Thymus (tissue), 14 donors: Measurements from ENCODE around the gene TMEM147. TPM values are rescaled to one million over a fixed set of nuclear protein-coding genes. Genes with fewer than 3 reads are reported as not detected.

Experiments
- DNase-seq, 9 donors: peaks; one replicate each; pipeline ENCODE4 v3.0.0-alpha.2; 2013; ENCODE audit warnings: low spot score in 9 of 9, low read depth in 6 of 9, missing footprints in 1 of 9
- H3K27ac ChIP-seq, 2 donors: one replicate each; pipeline ENCODE4 v1.5.1; 2013; ENCODE audit warnings: control low read depth in 1 of 2, low read depth in 1 of 2, low read length in 1 of 2, mild to moderate bottlenecking in 1 of 2, moderate library complexity in 1 of 2
- H3K27me3 ChIP-seq, 2 donors: one replicate each; pipeline ENCODE4 v1.5.1; 2013; ENCODE audit warnings: low read length in 1 of 2; ENCODE audit not compliant: control insufficient read depth in 2 of 2, insufficient read depth in 1 of 2
- H3K36me3 ChIP-seq, 2 donors: one replicate each; pipeline ENCODE4 v1.5.1; 2013; ENCODE audit warnings: low read length in 1 of 2, mild to moderate bottlenecking in 1 of 2, moderate library complexity in 1 of 2; ENCODE audit not compliant: control insufficient read depth in 2 of 2, insufficient read depth in 2 of 2
- H3K4me1 ChIP-seq, 2 donors: one replicate each; pipeline ENCODE4 v1.5.1; 2013; ENCODE audit warnings: low read length in 2 of 2; ENCODE audit not compliant: control insufficient read depth in 2 of 2, insufficient read depth in 2 of 2
- H3K4me3 ChIP-seq, 2 donors: one replicate each; pipeline ENCODE4 v1.5.1; 2013; ENCODE audit warnings: low read length in 2 of 2, control low read depth in 1 of 2, mild to moderate bottlenecking in 1 of 2
- H3K9me3 ChIP-seq, 2 donors: one replicate each; pipeline ENCODE4 v1.5.1; 2013; ENCODE audit warnings: low read length in 1 of 2, mild to moderate bottlenecking in 1 of 2; ENCODE audit not compliant: control insufficient read depth in 2 of 2, insufficient read depth in 1 of 2
- WGBS: extraction: QIAGEN DNeasy Blood & Tissue Kit; methylation state at CpG from one replicate; pipeline ENCODE4 v1.1.7; 2013; 5-methylcytosine and 5-hydroxymethylcytosine counted together
- long read RNA-seq, 10 donors: transcript quantifications; one replicate each; lab custom pipeline, GENCODE V29; 2026
- polyA plus RNA-seq: library from polyadenylated mRNA; stranded (reverse); fragments of 200-250 nt; gene quantifications from one replicate; pipeline ENCODE4 v1.2.3, GENCODE V29; 2013
- total RNA-seq: library from RNA; stranded (reverse); fragments of 120-200 nt; gene quantifications from one replicate; pipeline ENCODE4 v1.2.4, GENCODE V29; 2013
- donor health status: healthy.

The TMEM147 gene
- total RNA-seq: 45.0 TPM
- 61.1 TPM for polyA plus RNA-seq
- long read RNA-seq, donor 1, partial matches to known transcripts: 0 of 3 reads
- long read RNA-seq, donor 1, other reads (novel, unspliced or antisense): 0 of 3 reads
- long read RNA-seq, donor 2, transcript TMEM147-201 (7 exons, 899 nt): major isoform, 34 of 67 reads
- long read RNA-seq, donor 2, partial matches to known transcripts: 27 of 67 reads
- long read RNA-seq, donor 2, other reads (novel, unspliced or antisense): 0 of 67 reads
- long read RNA-seq, donor 3, transcript TMEM147-207 (2 exons, 1,783 nt): minor isoform, 7 of 72 reads
- long read RNA-seq, donor 3, transcript TMEM147-201 (7 exons, 899 nt): major isoform, 34 of 72 reads
- long read RNA-seq, donor 3, partial matches to known transcripts: 26 of 72 reads
- long read RNA-seq, donor 3, other reads (novel, unspliced or antisense): 0 of 72 reads
- long read RNA-seq, donor 4, transcript TMEM147-201 (7 exons, 899 nt): major isoform, 15 of 25 reads
- long read RNA-seq, donor 4, partial matches to known transcripts: 8 of 25 reads
- long read RNA-seq, donor 4, other reads (novel, unspliced or antisense): 0 of 25 reads
- long read RNA-seq, donor 5, transcript TMEM147-201 (7 exons, 899 nt): major isoform, 52 of 90 reads
- long read RNA-seq, donor 5, partial matches to known transcripts: 28 of 90 reads
- long read RNA-seq, donor 5, other reads (novel, unspliced or antisense): 0 of 90 reads
- long read RNA-seq, donor 6, transcript TMEM147-201 (7 exons, 899 nt): major isoform, 25 of 46 reads
- long read RNA-seq, donor 6, partial matches to known transcripts: 11 of 46 reads
- long read RNA-seq, donor 6, other reads (novel, unspliced or antisense): 0 of 46 reads
- long read RNA-seq, donor 7, transcript TMEM147-201 (7 exons, 899 nt): major isoform, 24 of 34 reads
- long read RNA-seq, donor 7, partial matches to known transcripts: 5 of 34 reads
- long read RNA-seq, donor 7, other reads (novel, unspliced or antisense): 0 of 34 reads
- long read RNA-seq, donor 8, transcript TMEM147-201 (7 exons, 899 nt): major isoform, 12 of 23 reads
- long read RNA-seq, donor 8, partial matches to known transcripts: 8 of 23 reads
- long read RNA-seq, donor 8, other reads (novel, unspliced or antisense): 0 of 23 reads
- long read RNA-seq, donor 9, transcript TMEM147-201 (7 exons, 899 nt): major isoform, 15 of 24 reads
- long read RNA-seq, donor 9, partial matches to known transcripts: 5 of 24 reads
- long read RNA-seq, donor 9, other reads (novel, unspliced or antisense): 0 of 24 reads
- long read RNA-seq, donor 10, transcript TMEM147-201 (7 exons, 899 nt): major isoform, 26 of 45 reads
- long read RNA-seq, donor 10, partial matches to known transcripts: 11 of 45 reads
- long read RNA-seq, donor 10, other reads (novel, unspliced or antisense): 0 of 45 reads

DNA sequence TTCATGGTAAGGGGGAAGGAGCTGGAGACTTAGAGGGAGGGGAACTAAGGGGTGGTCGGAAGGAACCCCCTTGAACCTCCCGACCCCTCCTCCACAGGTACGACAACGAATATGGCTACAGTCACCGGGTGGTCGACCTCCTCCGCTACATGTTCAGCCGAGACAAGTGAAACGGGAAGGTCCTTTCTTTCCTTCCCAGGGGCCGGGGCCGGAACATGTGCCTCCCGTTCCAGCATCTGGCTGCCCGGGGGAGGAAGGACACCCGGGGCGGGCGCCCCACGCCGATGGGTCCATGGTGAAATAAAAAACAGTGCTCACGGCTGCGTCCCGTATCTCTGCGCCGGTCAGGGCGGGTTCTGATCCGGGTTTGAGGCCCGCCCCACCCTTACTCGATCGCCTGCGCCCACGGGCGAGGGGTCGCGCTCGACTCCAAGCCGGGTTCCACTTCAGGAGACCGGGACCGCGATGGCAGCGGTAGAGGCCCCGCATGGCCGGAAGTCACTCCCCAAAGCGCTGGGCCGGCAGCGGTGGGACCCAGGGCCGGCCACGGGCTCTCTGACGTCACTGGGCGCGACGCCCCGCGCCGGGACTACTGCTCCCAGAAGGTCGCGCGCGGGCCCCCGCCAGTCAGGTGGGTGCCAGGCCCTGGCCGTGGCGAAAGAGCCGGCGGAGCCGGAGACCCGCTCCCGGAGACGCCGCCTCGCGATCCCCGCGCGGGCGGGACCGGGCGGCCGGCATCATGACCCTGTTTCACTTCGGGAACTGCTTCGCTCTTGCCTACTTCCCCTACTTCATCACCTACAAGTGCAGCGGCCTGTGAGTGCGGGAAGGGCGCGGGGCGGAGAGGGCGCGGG is at the start of gene TMEM147:
Gene TMEM147 (plus strand): TSS at position 626 of the 854 bp plus-strand sequence. CDS start 114 bp downstream, at position 740.
- WGBS: under 1% methylated on average over 85 of the region's 85 CpGs
- Histone ChIP-seq H3K4me3 (peak within 1 kb of the TSS; percentile 65 to 92), H3K36me3 (peaks cover 0 to 4% of the 10 kb centered on the region in 2 donors), H3K4me1 (peaks cover 8 to 19% of the 10 kb centered on the region in 2 donors), H3K27ac (peak within 1 kb of the TSS; percentile 37 to 86), H3K27me3 (no peaks in the 10 kb centered on the region), H3K9me3 (no peaks in the 10 kb centered on the region)
- DNase-seq: peak in 8 of 9 donors; percentile 44 to 84 (median 62)

GRCh38 chr19:35497406-35497805 is 48.0 kb upstream of the TMEM147 start:
- DNase-seq: no peak
- 95% methylated on average over 14 of the region's 14 CpGs for WGBS

DNA sequence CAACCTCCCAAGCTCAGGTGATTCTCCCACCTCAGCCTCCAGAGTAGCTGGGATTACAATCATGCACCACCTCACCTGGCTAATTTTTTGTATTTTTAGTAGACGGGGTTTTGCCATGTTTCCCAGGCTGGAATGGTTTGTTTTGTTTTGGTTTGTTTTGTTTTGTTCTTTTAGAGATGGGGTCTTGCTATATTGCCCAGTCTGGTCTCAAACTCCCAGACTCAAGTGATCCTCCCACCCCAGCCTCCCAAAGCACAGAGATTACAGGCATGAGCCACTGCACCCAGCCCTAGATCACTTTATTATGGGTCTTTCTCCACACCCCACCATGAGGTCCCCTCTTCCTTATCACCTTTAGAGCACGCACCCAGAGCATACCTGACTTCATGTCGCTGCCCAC is 47.2 kb upstream of the TMEM147 start:
- WGBS: 95% methylated on average over 3 of the region's 3 CpGs
- peaks cover 0 to 13% of the 10 kb centered on the region in 2 donors for H3K27me3 ChIP-seq
- no peaks in the 10 kb centered on the region for H3K4me1 ChIP-seq
- H3K9me3 ChIP-seq: no peaks in the 10 kb centered on the region
- H3K4me3 ChIP-seq: no peak overlapping the region
- no peak overlapping the region for H3K27ac ChIP-seq
- H3K36me3 ChIP-seq: no peaks in the 10 kb centered on the region
- no peak for DNase-seq

More at GRCh38 chr19:35497406-35497805, 48.0 kb upstream of the TMEM147 start:
- H3K4me3 ChIP-seq: no peak overlapping the region
- no peaks in the 10 kb centered on the region for H3K36me3 ChIP-seq
- H3K27ac ChIP-seq: no peak overlapping the region
- no peaks in the 10 kb centered on the region for H3K4me1 ChIP-seq
- H3K27me3 ChIP-seq: peaks cover 0 to 11% of the 10 kb centered on the region in 2 donors
- no peaks in the 10 kb centered on the region for H3K9me3 ChIP-seq

GRCh38 chr19:35498984-35499527 is 46.4 kb upstream of the TMEM147 start:
- 89% methylated on average over 9 of the region's 9 CpGs for WGBS
- Histone ChIP-seq H3K27me3 (peaks cover 0 to 12% of the 10 kb centered on the region in 2 donors), H3K27ac (no peak overlapping the region), H3K9me3 (no peaks in the 10 kb centered on the region), H3K4me1 (no peaks in the 10 kb centered on the region), H3K4me3 (no peak overlapping the region), H3K36me3 (no peaks in the 10 kb centered on the region)
- no peak for DNase-seq

DNA sequence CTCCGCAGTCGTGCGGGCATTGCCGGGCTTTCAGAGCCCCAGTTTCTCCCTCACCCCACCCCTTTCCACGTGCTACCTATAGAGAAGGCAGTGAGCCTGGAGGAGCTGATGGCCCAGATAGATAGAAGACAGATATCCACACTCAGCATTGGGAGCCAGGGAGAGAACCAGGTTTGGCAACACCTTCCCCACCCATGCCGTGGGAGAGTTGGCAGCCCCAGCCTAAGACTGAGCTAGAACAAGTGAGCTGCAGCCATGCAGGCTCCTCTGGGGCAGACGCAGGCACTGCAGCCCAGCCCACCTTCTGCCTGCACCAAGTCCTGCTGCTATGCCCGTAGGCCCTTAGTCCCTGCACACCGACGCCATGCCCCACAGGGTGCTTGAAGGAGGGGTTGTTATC is 44.8 kb upstream of the TMEM147 start:
- Histone ChIP-seq H3K27ac (no peak overlapping the region), H3K4me3 (no peak overlapping the region), H3K9me3 (no peaks in the 10 kb centered on the region), H3K36me3 (no peaks in the 10 kb centered on the region), H3K4me1 (no peaks in the 10 kb centered on the region), H3K27me3 (peaks cover 0 to 15% of the 10 kb centered on the region in 2 donors)
- 99% methylated on average over 10 of the region's 10 CpGs for WGBS
- no peak for DNase-seq

GRCh38 chr19:35501684-35502083 is 43.7 kb upstream of the TMEM147 start:
- H3K9me3 ChIP-seq: no peaks in the 10 kb centered on the region
- no peaks in the 10 kb centered on the region for H3K36me3 ChIP-seq
- H3K4me1 ChIP-seq: no peaks in the 10 kb centered on the region
- no peak for DNase-seq
- peaks cover 0 to 23% of the 10 kb centered on the region in 2 donors for H3K27me3 ChIP-seq
- 95% methylated on average over 15 of the region's 15 CpGs for WGBS
- H3K27ac ChIP-seq: no peak overlapping the region
- no peak overlapping the region for H3K4me3 ChIP-seq

DNA sequence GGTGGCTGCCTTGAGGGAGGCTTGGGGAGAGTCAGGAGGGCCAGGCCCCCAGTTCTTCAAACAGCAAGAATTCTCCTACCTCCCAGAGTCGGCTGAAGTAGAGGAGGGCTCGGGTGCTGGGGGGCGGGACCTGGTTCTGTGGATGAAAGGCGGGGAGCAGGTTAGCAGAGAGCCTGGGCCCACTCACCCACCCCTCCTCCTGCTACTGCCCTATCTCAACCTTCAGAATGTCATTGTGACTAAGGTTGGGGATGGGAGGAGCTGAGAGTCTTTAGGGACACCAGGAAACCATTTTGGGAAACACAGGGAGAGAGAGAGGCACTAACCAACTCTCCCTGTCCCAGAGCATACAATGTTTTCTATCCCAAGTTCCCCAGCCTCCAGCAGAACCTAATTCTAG is 42.7 kb upstream of the TMEM147 start:
- Histone ChIP-seq H3K27ac (no peak overlapping the region), H3K36me3 (no peaks in the 10 kb centered on the region), H3K27me3 (peaks cover 0 to 30% of the 10 kb centered on the region in 2 donors), H3K4me1 (no peaks in the 10 kb centered on the region), H3K9me3 (no peaks in the 10 kb centered on the region), H3K4me3 (no peak overlapping the region)
- no peak for DNase-seq
- 94% methylated on average over 4 of the region's 4 CpGs for WGBS

GRCh38 chr19:35506011-35506410 is 39.4 kb upstream of the TMEM147 start:
- H3K27me3 ChIP-seq: peaks cover 14 to 57% of the 10 kb centered on the region in 2 donors
- no peak overlapping the region for H3K27ac ChIP-seq
- no peaks in the 10 kb centered on the region for H3K9me3 ChIP-seq
- H3K36me3 ChIP-seq: no peaks in the 10 kb centered on the region
- no peaks in the 10 kb centered on the region for H3K4me1 ChIP-seq
- no peak for DNase-seq
- H3K4me3 ChIP-seq: no peak overlapping the region
- WGBS: 87% methylated on average over 7 of the region's 7 CpGs
